ENCODE measurements around the gene SRGAP1.

DNA sequence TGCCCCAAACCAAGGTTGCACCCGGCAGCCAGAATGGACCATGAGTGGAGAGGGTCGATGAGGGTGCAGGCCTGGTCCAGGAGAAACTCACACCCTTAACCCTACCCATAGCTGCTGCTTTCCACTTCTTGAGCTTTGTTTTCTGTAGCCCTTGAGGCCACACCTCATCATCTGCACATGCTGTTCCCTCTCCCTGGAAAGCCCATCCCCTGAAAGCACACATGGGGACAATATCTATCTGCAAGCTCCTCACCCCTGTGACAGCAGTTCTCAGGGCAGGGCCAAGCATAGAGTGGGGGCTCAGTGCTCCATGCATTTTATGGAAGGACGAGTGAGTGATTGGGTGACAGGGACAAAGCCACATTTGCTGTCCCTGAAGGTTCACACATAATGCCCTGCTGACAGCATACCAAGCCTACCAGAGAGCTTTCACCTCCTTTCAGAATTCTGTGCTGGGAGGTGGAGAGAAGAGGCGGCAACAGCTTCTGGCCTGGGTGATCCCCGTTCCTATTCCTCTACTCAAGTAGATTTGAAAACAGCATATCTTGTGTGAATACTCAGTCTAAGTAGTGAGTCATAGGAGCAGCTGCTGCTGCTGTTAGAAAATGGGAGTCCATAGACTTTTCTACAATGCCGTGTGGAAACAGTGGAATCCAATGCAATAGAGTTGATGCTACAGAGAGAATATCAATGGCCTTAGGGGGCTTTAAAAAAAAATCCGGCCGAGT, 44.6 kb downstream of the SRGAP1 start:
- no peak for TF ChIP-seq CTCF (IDR thresholded peaks at IDR 0.05)
- TF ChIP-seq POLR2A (IDR thresholded peaks at IDR 0.05): no peak
- TF ChIP-seq EP300 (IDR thresholded peaks at IDR 0.05): no peak

Data from upper lobe of left lung (tissue), 4 donors.